Measurements from ENCODE around the gene MAPKAPK2.

Gene MAPKAPK2

GRCh38 chr1:206685334-206685768 is 646 bp downstream of the MAPKAPK2 start:
- no peak for FAIRE-seq

GRCh38 chr1:206685769-206686477 is 1.2 kb downstream of the MAPKAPK2 start:
- no peak for FAIRE-seq

- no peak for FAIRE-seq
Observed at GRCh38 chr1:206686478-206687249, 2.0 kb downstream of the MAPKAPK2 start.

- no peak for FAIRE-seq
Observed at GRCh38 chr1:206687251-206687914, 2.7 kb downstream of the MAPKAPK2 start.

- FAIRE-seq = no peak
Observed at GRCh38 chr1:206687915-206688442, 3.3 kb downstream of the MAPKAPK2 start.

- FAIRE-seq = no peak
Observed at GRCh38 chr1:206690516-206690915, 5.8 kb downstream of the MAPKAPK2 start.

- FAIRE-seq = no peak
Observed at GRCh38 chr1:206691604-206692003, 6.9 kb downstream of the MAPKAPK2 start.

- no peak for FAIRE-seq
Observed at GRCh38 chr1:206693029-206693428, 8.3 kb downstream of the MAPKAPK2 start.

GRCh38 chr1:206693592-206693991 is 8.9 kb downstream of the MAPKAPK2 start:
- no peak for FAIRE-seq

GRCh38 chr1:206694171-206695124 is 9.7 kb downstream of the MAPKAPK2 start:
- no peak for FAIRE-seq

GRCh38 chr1:206695733-206696132 is 11.0 kb downstream of the MAPKAPK2 start:
- no peak for FAIRE-seq

- no peak for FAIRE-seq
Observed at GRCh38 chr1:206696812-206697585, 12.3 kb downstream of the MAPKAPK2 start.

- no peak for FAIRE-seq
Observed at GRCh38 chr1:206698011-206698410, 13.3 kb downstream of the MAPKAPK2 start.

- FAIRE-seq = no peak
Observed at GRCh38 chr1:206699000-206699586, 14.4 kb downstream of the MAPKAPK2 start.

GRCh38 chr1:206699626-206700025 is 14.9 kb downstream of the MAPKAPK2 start:
- FAIRE-seq = no peak

- FAIRE-seq = no peak
Observed at GRCh38 chr1:206700445-206701036, 15.8 kb downstream of the MAPKAPK2 start.

GRCh38 chr1:206702260-206702659 is 17.6 kb downstream of the MAPKAPK2 start:
- FAIRE-seq = no peak

- no peak for FAIRE-seq
Observed at GRCh38 chr1:206702803-206703202, 18.1 kb downstream of the MAPKAPK2 start.

- no peak for FAIRE-seq
Observed at GRCh38 chr1:206703661-206704060, 19.0 kb downstream of the MAPKAPK2 start.

GRCh38 chr1:206704226-206704625 is 19.5 kb downstream of the MAPKAPK2 start:
- no peak for FAIRE-seq

All from colon (tissue), 2 donors.